GM10266 (cell line): ENCODE results near the gene ZFP3.
"Not testable (repeated sequence)": the region's sequence is repeated elsewhere in the genome, so short reads cannot be mapped to it uniquely, and the experiment has no call there.

Source experiments
- DNase-seq: peaks from one replicate; pipeline ENCODE4 v3.0.0; 2012; ENCODE audit errors: extremely low spot score
- CTCF ChIP-seq: IDR thresholded peaks from 2 replicates; pipeline ENCODE4 v1.5.1; 2012; ENCODE audit warnings: mild to moderate bottlenecking, low read depth; ENCODE audit not compliant: control insufficient read depth, insufficient read depth; ENCODE audit errors: missing control alignments

The ZFP3 gene

GRCh38 chr17:5110816-5111215 lies 32.5 kb downstream of the ZFP3 start:
- no peak for TF ChIP-seq CTCF
- DNase-seq: no peak

DNA sequence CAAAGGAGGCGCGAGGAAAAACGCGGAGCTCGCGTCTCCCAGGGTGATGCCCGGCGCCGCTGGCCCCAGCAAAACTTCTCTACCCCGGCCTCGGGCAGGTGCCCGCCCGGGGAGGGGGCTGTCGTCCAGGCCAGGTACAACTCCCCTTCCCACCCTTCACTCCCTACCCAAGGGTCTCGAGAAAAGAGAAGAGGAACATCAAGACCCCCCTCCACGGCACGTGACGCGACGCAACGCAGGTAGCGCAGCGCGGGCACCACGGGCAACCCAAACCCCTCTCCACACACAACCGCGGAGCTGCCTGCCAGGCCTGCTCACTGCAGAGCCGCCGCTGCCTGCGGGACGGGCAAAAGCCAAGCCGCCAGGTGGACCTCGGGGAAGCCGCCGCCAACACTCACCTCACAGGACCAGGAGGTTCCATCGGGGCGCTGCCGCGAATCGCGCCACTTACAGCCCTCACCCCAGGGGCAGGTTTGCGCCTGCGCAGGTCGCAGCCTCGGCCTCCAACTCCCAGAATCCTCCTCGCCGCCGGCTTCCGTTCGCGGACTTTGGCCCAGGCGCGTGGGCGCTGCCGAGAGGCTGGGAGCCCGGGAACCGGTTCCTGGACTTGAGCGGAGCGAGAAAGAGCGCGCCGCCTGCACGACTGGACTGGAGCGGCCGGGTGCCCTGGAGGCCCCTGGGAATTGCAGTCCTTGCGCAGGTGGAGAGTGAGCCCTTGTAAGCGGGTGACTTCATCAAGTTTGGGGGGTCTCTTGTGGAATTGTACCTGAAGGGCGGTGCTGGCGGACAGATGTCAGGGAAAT lies 33.3 kb downstream of the ZFP3 start, which contains the start of gene ZNF232:
TSS of gene ZNF232 (minus strand) at position 477 of the 803 bp plus-strand sequence. CDS start at position 421, 56 bp downstream.
- DNase-seq: peak; percentile 97
- TF ChIP-seq CTCF: no peak

- DNase-seq: no peak
- no peak for TF ChIP-seq CTCF
These were observed 37.7 kb downstream of the ZFP3 start, which contains the start of gene USP6 for GRCh38 chr17:5115673-5116651. USP6 (plus strand) TSS chr17:5116032; CDS start chr17:5130368, 14,336 bp downstream.

DNA sequence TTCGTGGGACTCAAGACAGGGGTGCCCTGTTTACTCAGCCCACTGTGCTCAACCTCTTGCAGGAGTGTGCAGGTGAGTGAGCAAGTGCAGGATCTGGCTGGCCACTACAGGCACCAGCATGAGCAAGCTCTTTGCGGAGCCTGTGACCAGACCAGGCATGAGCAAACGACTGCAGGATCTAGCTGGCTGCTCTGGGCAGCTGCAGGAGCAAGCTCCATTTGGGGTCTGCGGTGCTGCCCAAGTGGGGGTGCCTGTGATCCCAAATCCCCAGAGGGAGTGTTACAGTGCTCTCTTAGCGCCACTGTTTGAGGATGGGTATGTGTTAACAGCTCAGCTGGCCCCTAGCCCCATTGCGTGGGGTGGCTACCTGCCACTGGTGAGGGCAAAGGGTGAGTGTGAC lies 40.0 kb downstream of the ZFP3 start:
- DNase-seq: no peak
- TF ChIP-seq CTCF: no peak

- TF ChIP-seq CTCF: no peak
- DNase-seq: no peak
These were observed 41.8 kb downstream of the ZFP3 start for GRCh38 chr17:5120036-5120435.

GRCh38 chr17:5120436-5121185 lies 42.3 kb downstream of the ZFP3 start:
- DNase-seq: not testable (repeated sequence)
